NCI-H2227 (cell line): Measurements from ENCODE around the gene VWA3A.
A peak's percentile ranks its signal among the peaks of the same experiment; 100 is the strongest.

Experiments
- DNase-seq: peaks from one replicate; lab custom pipeline; 2025; ENCODE audit not compliant: unreplicated experiment; lab: John Stamatoyannopoulos, UW

VWA3A gene

DNA sequence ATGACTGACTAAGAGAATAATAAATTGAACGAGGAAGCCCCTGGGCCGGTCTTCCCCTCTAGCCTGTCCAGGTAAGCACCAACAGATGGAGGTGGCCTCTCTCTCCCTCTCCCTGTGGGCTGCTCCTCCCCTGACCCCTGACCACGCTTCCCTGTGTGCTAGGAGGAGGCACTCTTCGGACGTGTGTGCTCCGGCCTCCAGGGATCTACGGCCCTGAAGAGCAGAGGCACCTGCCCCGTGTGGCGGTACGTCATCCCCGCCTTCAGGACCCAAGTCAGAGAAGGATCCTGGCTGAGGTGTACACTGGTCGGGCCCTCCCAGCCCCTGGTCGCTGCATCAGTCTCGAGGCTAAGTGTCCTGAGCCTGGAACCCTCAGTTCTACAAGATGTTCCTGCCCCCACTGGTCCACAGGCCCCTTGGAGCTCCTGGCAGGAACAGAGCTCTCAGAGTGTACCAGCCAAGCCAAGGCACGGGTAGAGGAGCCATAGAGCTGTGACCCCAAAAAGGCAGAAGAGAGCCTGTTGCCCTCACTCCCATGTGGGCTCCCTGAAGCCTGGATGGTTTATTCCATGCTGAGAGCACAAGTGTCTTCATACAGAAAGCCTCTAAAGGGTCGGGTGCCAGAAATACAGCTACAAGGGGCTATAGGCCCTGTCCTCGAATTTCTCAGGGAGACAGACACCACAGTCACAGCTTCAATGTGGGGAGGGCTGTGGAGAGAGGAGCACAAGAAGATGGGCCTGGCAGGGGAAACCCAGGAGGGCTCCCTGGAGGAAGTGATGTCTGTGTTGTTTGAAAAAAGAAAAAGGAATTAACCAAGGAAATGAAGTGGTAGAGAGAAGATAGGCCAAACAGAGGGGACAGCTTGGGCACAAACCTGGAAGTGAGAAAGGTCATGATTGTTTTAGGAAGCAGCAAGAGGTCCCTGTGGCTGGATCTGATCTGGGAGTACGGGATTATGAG lies 85.9 kb downstream of the VWA3A start:
- DNase-seq = no peak

DNA sequence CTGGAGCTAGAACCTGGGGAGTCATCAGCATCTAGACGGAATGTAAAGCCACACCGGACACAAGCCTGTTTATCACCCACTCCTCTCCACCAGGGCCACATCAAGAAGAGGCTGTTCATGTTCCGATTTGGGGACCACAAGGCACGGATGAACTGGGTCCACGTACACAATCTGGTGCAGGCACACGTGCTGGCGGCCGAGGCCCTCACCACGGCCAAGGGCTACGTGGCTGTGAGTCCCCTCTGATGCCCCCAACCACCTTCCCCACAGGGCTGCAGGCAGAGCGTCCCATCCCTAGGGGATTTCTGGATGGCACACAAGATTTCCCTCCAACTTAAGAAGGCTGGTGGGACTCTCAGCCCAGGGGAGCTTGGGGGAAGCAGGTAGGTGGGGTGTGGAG lies 89.1 kb downstream of the VWA3A start:
- no peak for DNase-seq

DNA sequence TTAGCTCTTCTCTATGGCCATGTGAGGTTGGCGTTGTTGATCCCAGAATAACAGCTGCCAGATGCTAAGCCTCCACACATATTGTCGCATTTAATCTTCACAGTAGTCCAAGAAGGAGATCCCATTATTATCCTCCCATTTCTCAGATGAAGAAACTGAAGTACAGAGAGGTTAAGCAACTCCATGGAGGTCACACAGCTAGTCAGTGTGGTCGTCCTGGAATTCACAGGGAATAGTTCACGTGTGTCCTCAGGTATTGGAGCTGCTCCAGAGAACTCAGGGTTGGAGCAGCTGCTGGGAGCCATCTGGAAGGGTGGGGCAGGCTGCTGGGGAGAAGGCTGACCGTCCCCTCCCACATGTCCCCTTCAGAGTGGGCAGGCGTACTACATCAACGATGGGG lies 89.5 kb downstream of the VWA3A start:
- no peak for DNase-seq

DNA sequence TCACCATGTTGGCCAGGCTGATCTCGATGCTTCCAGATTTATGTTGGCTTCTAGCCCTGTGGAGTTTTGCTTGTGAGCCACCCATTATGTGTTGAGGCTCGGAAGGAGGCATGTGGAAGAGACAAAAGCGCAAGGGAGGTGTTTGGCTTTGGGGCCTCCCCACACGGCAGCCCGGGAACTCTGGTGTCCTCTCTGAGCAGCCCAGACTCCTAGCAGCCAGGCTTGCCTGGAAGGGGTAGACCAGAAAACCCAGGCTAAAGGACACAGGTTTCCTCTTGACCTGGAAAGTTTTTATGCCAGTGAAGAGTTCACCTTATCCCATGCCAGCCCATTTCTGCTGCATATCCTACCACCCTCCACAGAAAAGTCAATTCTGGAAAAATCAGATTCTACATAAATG lies 91.0 kb downstream of the VWA3A start:
- no peak for DNase-seq

DNA sequence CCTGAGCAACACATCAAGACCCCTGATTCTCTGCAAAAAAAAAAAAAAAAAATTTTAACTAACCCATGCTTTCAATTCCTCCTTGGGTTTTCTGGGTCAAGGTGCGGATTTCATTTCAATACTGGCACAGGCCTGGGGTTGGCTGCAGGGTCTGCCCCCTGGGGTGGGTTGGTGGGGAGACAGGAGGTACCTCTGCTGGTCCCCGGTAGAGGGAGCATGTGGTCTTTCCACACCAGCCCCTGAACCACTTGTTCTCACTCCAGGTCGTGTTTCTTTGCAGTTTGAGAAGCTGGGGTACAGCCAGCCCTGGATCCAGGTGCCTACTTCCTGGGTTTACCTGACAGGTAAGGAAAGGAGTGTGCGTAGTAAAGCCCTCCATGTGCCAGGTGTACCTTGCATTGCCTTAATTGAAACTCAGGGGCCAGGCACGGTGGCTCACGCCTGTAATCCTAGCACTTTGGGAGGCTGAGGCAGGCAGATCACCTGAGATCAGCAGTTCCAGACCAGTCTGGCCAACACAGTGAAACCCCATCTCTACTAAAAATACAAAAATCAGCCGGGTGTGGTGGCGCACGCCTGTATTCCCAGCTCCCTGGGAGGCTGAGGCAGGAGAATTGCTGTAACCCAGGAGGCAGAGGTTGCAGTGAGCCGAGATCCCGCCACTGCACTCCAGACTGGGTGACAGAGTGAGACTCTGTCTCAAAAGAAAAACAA lies 91.7 kb downstream of the VWA3A start:
- peak; percentile 22 for DNase-seq

DNA sequence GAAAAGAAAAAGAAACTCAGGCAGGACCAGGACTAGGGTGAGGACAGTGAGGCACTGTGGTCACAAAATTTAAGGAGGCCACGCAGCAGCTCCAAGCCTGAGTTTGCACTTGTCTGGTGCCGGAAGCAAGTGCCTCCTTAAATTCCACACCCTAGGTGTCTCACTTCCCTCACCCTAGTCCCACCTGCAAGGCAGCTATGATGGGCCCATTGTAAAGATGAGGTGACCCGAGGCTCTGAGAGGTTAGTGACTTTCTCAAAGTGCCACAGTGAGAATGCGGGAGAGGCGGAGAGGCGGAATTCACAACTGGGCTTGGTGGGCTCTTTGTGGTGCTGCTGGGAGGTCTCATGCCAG lies 92.3 kb downstream of the VWA3A start:
- no peak for DNase-seq

DNA sequence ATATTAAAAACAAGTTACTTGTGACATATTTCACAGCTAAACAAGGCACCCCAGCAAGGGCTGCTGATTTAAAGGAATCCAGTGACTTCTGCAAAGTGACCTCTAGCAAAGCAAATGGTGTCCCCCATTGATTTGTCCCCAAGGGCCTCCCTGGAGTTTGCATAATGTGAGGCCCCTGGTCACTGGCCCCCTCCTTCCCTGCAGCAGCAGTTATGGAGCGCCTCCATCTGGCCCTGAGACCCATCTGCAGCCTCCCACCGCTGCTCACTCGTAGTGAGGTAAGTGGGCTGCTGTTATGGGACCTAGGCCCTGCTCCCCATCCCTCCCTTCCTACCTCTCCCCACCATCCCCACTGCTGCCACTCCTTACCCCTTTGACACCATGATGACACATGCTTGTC lies 94.2 kb downstream of the VWA3A start:
- peak; percentile 16 for DNase-seq

DNA sequence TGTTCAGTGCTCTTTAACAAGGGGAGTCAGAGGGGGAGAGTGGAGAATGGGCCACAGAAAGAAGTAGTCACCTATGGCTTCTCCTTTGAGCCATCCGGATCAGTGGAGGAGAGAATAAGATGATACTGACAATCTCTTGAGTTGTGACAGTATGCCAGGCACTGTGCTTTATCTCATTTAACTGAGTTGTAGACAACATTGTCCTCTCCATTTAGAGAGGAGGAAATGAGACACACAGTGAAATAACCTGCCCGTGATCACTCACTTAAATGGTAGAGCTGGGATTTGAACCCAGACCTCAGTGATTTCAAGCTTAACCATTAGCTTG lies 95.9 kb downstream of the VWA3A start:
- DNase-seq = no peak

DNA sequence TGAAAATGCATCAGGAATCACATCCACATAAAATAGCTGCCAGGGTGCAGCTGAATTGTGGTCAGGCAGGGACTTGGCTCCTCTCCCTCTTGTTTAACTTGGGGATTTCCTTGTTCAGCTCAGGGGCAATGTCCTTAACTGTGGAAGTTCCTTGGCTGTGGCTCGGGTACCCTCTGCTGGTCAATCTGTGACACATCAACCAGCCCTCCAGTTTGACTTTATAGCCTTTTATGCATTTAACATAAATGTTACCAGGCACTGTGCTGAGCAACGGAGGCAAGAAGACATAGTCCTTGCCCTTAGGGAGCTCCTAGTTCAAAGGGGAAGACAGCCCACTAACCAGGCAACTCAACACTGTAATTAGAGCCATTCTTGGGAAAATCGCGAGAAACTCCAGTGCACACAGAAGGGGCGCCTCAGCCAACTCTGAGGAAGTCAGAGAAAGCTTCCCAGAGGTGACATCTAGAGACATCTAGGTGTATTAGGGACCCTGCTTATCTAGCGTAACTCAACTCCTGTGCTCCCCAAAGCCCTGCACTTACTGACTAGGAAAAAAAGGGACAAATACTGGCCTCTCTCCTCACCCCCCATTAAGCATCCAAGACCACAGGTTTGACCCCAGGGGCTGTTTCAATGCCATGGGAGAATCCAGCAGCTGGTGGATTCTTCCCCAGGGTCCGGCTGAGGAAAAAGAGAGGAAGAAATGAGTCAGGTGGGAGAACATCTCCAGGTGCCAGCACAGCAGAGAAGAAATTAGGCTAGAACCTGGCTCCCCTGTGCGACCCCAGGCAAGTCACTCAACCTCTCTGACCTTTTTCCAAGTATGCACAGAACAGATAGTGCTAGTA lies 96.5 kb downstream of the VWA3A start:
- peak; percentile 74 for DNase-seq

DNA sequence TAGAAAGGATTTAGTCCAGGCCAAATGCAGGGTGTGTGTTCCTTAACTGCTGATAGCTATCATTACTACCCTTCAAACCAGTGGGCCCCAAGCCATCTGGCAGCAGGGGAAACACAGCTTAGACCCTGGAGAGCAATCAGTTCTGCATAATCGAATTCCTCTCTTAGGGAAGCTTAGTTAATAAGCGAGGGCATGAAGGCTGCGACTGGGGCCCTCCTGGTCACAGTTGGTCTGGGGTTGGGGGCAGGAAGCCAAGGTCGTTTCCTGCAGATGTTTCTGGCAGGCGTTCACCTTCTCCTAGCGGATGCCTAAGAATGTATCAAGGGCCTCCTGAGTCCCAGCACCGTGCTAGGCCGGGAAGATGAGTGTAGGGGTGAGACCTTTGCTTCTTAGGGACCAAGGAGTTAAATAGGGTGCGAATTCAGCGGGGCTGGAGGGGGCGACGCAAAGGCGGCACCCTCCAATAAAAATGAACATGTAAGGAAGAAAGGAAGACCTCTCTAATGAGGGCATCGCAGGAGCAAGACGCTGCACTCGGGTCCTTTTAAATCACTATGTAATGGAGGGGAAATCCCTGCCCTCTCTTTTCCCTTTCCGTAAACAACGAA lies 97.2 kb downstream of the VWA3A start:
- peak; percentile 49 for DNase-seq

DNA sequence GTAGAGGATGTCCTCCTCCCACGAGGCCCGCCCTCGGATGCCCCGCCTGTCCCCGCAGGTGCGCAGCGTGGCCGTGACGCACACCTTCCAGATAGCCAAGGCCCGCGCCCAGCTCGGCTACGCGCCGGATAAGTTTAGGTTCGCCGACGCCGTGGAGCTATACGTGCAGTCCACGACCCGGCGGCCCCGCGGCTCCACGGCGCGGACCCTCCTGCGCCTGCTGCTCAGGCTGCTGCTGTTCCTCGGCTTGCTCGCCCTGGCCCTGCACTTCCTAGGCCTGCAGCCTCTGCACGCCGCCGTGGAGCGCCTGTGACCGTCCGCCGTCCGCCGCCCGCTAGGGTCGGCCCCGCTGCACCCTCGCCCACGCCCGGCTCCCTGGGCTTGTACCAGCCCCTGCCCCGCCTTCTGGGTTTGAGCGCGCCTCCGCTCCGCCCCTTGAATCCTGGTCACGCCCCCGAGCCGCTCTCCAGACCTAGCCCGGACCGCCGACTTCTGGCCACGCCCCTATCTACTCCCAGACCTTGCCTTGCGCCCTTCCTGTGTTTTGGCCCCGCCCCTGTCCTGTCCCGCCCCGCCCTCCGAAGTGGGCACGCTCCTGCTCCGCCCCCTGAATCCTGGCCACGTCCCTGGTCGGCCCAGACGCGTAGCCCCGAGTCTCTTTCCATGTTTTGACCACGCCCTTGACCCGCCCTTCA lies 97.9 kb downstream of the VWA3A start:
- DNase-seq = peak; percentile 100

DNA sequence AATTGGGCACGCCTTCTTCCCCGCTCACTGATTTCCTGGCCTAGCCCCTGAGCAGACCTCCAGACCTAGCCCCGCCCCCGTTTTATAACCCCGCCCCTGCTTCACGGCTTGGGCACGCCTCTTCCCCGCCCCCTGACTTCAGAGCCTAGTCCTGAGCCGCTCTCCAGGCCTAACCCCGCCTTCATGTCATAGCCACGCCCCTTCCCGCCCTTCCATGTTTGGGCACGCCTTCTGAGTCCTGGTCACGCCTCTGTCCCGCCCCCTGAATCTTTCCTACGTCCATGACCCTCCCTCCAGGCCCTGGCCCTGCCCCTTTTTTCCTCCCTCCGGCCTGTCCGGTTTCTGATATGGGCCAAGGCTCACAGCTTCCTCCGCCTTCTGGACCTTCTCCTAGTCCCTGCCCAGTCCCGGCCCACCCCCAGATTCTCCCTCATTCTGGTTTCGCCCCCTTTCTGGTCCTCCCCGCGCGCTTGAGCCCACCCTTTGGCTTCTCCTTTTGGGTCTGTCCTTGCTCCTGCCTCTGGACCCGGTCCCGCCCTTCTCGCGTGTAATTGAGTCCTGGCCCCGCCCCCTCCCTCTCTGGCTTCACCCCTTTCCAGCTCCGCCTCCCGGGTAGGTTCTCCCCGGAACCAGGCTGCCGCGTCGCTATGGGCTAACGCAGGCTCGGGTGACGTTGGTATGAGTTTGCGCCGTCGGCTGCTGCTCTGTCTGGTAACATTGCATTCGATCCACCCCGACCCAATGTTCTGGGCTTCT lies 98.6 kb downstream of the VWA3A start:
- DNase-seq = peak; percentile 100

DNA sequence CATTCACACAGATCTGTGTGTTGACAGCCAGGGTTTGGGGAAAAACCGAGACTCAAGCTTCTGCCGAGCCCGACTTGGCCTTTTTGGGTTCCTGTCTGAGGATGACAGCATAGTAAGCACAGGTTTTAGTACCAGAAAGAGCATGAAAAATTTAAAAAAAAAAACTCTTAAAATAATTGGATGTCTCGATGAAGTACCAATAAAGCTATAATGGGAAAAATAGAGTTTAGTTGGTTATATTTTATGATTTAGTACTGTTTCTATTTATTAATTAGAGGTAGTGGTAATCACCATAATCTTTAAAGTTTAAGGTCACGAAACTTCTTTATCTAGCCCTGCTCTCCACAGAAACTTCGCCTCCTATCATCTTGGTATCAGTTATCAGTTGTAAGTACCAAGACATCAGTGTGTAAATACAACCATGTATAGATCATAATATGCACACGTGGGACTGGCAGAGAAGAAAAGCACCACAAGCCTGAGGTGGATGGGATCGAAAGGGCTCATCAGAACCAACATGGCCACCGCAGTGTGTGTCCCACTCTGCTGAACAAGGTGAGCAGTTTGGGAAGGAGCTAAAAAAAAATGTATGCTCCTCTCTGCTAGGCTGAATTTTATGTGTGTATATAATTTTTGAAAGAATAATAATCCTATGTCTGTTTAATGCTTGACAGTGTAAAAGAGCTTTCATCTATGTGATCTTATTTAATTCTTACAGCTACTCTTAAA lies 99.4 kb downstream of the VWA3A start:
- peak; percentile 39 for DNase-seq

DNA sequence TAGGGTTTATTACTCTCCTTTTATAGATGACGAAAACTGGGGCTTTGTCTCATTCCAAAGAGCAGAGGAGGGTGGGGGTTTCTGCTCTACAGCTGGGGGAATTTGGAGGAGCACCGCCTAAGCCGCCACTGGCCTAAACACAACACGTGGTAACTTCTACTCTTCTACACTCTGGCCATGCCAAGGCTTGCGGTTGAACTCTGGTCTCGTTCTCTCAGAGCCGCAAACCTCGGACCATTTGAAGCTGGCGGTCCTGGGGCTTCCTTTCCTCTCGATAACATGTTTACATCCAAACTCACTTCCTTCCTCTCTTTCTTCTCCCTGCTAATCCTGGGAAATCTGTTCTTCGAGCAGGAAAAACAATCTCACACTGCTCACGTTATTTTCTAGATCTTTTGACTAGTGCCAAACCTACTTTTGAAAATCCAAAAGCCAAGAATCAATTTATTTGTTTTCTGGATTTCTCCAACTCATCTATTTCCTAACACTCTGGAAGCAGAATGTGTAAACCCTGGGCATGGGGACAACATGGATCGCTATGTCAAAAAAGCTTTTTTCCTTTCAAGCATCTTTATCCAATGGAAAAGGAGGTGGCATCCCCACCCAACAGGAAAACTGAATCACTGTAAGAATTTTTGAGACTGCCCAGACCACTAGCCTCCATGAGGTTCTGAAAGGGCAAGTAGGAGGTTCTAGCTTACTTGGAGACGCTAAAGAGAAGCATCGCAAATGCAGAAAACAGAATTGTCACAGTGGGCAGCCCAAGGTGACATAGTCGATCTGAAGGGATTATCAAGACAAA lies 100.1 kb downstream of the VWA3A start:
- DNase-seq = peak; percentile 66

DNA sequence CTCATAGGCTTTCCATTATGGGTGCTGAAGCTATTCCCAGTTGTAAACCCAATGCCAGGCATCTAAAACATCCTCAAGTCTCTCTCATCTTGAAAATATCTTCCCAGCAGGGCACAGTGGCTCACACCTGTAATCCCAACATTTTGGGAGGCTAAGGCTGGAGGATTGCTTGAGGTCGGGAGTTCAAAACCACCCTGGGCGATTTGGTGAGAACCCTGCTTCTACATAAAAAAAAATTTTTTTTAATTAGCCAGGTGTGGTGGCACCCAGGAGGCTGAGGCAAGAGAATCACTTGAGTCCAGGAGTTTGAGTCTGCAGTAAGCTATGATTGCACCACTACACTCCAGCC lies 100.7 kb downstream of the VWA3A start:
- DNase-seq = no peak

DNA sequence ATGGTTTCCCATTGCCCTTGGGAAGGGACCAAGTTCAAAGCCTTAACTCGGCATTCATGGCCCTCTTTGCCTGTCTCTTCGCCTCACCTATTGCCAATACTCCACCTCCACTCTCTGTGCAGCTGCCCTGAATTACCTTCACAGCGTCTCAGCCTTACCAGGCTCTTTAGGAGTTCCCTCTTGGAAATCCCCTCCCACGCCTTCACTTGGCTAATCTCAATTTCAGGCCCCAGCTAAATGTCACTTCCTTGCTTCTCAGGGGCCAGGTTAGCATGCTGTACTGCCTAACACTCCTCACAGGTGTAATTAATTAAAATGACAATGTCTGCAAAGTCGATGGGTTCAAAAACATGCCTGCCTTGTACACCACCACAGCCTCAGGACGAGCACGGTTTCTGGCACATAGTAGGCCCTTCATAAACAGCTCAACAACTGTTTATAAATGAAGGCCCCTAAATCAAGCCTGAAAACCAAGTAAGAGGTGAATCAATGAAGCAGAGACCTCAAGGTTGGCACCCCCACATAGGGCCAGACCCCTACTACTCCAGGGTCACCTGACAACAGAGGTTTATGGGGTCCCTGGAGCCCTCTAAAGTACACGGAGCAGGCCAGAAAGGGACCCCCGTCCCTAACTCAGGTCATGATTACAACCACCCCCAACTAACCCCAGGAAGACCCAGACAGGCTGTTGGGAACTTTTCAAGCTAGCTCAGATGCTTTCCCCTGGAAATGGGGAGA lies 102.5 kb downstream of the VWA3A start:
- no peak for DNase-seq

DNA sequence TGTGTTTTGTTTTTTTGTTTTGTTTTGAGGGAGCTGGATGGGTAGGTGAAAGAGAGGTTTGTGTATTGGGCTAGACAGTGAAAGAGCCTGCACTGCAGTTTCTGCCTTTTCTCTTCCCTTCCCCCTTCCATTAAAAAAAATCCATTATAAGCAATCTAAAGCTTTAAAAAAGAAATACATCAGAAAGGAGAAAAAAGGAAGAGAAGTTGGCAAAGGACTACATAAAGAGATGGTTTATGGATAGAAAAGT lies 103.0 kb downstream of the VWA3A start:
- DNase-seq = no peak
